Endodermal cell (in vitro differentiated cells): ENCODE results near the gene THSD4. TPM values are rescaled to one million over a fixed set of nuclear protein-coding genes. Genes with fewer than 3 reads are reported as not detected.

Source experiments
- DNase-seq: peaks from one replicate; pipeline ENCODE4 v3.0.0-alpha.2; 2017
- H3K27ac ChIP-seq: 2 replicates; pipeline ENCODE4 v1.5.1; 2013; ENCODE audit warnings: mild to moderate bottlenecking, low read depth, low read length, moderate library complexity
- H3K27me3 ChIP-seq: 2 replicates; pipeline ENCODE4 v1.6.1; 2013; ENCODE audit warnings: mild to moderate bottlenecking, low read length, moderate library complexity; ENCODE audit not compliant: insufficient read depth, control insufficient read depth, poor library complexity, severe bottlenecking
- H3K36me3 ChIP-seq: 2 replicates; pipeline ENCODE4 v1.7.0; 2013; ENCODE audit warnings: mild to moderate bottlenecking, low read length, moderate library complexity; ENCODE audit not compliant: control insufficient read depth, insufficient read depth
- H3K4me1 ChIP-seq: one replicate; pipeline ENCODE4 v1.7.0; 2013; ENCODE audit warnings: low read length; ENCODE audit not compliant: control insufficient read depth, insufficient read depth
- H3K4me3 ChIP-seq: 2 replicates; pipeline ENCODE4 v1.5.1; 2013; ENCODE audit warnings: mild to moderate bottlenecking, low read length, moderate library complexity
- H3K9ac ChIP-seq: 2 replicates; pipeline ENCODE4 v1.6.1; 2013; ENCODE audit warnings: mild to moderate bottlenecking, low read length, moderate library complexity; ENCODE audit not compliant: poor library complexity, severe bottlenecking; ENCODE audit errors: extremely low read depth
- H3K9me3 ChIP-seq: 2 replicates; pipeline ENCODE4 v1.6.1; 2013; ENCODE audit warnings: mild to moderate bottlenecking, low read length, moderate library complexity; ENCODE audit not compliant: control insufficient read depth
- H3K27ac Mint-ChIP-seq: 2 replicates; pipeline ENCODE4 v1.8.0; 2020; ENCODE audit warnings: mixed read lengths
- H3K27me3 Mint-ChIP-seq: 2 replicates; pipeline ENCODE4 v1.8.0; 2021; ENCODE audit warnings: mild to moderate bottlenecking, mixed read lengths; ENCODE audit not compliant: insufficient read depth
- H3K36me3 Mint-ChIP-seq: 2 replicates; pipeline ENCODE4 v1.8.0; 2020; ENCODE audit warnings: low read depth, mixed read lengths
- H3K4me1 Mint-ChIP-seq: 2 replicates; pipeline ENCODE4 v1.8.0; 2020; ENCODE audit warnings: mixed read lengths
- H3K4me3 Mint-ChIP-seq: 2 replicates; pipeline ENCODE4 v1.8.0; 2020; ENCODE audit warnings: mild to moderate bottlenecking, moderate library complexity, mixed read lengths
- H3K9me3 Mint-ChIP-seq: 2 replicates; pipeline ENCODE4 v1.8.0; 2020; ENCODE audit warnings: mild to moderate bottlenecking, mixed read lengths
- WGBS, 2 experiments: methylation state at CpG; one replicate each; pipeline versions ENCODE4 v1.1.5 to v1.1.7; 2013; ENCODE audit warnings: missing lambda C conversion rate in 2 of 2, mixed read lengths in 1 of 2; ENCODE audit not compliant: insufficient coverage in 1 of 2, insufficient read length in 1 of 2; 5-methylcytosine and 5-hydroxymethylcytosine counted together
- total RNA-seq, 2 donors: library from RNA; stranded (reverse); fragmentation: NEBNext Ultra II Directional in 1 of 2; extraction: Animal tissue kit (Norgen Biotek cat#: 25700) in 1 of 2; gene quantifications; 2 replicates in 1 of 2; 3 replicates in 1 of 2; pipeline ENCODE4 v1.2.1, GENCODE V29; 2021
- TF ChIP-seq, protein P1 (sequence below): fragments of 200-600 bp; sonication (generic); conservative IDR thresholded peaks from 2 replicates; pipeline ENCODE4 v1.5.0; 2021; ENCODE audit warnings: antibody characterized with exemption, mild to moderate bottlenecking

Gene THSD4
- total RNA-seq, 2 donors from 2014 or later, result 4.6 to 5.4 TPM

DNA sequence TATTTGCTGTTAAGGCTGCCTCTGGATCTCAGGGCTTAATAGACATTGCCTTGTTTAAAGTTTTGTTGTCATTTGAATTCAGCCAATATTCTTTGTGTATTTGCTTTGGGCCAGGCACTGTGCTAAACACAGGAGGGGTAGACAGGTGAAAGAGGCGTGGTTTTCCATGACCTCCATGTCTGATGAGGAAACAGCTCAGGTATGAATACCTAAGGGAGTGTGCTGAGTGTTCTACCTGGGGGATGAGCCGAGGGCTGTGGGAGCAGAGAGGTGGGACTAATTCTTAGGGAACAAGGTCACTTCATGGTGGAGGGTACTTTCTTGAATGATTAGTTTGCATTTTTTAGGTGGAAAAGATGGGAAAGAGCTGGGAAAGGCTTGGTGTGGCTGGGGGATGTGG, 108.2 kb downstream of the THSD4 start:
- H3K4me1 Mint-ChIP-seq, result peaks cover 15% of the 10 kb centered on the region
- H3K36me3 Mint-ChIP-seq, result no peaks in the 10 kb centered on the region
- DNase-seq, result no peak
- H3K27me3 Mint-ChIP-seq, result no peaks in the 10 kb centered on the region
- TF ChIP-seq, protein P1, sequence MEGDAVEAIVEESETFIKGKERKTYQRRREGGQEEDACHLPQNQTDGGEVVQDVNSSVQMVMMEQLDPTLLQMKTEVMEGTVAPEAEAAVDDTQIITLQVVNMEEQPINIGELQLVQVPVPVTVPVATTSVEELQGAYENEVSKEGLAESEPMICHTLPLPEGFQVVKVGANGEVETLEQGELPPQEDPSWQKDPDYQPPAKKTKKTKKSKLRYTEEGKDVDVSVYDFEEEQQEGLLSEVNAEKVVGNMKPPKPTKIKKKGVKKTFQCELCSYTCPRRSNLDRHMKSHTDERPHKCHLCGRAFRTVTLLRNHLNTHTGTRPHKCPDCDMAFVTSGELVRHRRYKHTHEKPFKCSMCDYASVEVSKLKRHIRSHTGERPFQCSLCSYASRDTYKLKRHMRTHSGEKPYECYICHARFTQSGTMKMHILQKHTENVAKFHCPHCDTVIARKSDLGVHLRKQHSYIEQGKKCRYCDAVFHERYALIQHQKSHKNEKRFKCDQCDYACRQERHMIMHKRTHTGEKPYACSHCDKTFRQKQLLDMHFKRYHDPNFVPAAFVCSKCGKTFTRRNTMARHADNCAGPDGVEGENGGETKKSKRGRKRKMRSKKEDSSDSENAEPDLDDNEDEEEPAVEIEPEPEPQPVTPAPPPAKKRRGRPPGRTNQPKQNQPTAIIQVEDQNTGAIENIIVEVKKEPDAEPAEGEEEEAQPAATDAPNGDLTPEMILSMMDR, result no peak
- Histone ChIP-seq H3K27ac (no peak overlapping the region), H3K4me1 (peaks cover 7% of the 10 kb centered on the region), H3K27me3 (no peaks in the 10 kb centered on the region), H3K9ac (no peak overlapping the region), H3K4me3 (no peak overlapping the region), H3K9me3 (peaks cover 9% of the 10 kb centered on the region), H3K36me3 (no peaks in the 10 kb centered on the region)
- 83 to 91% methylated on average over 2 of the region's 2 CpGs for WGBS, 2 experiments
- H3K9me3 Mint-ChIP-seq, result no peaks in the 10 kb centered on the region
- H3K27ac Mint-ChIP-seq, result no peak overlapping the region
- no peak overlapping the region for H3K4me3 Mint-ChIP-seq

GRCh38 chr15:71224024-71224423, 108.8 kb downstream of the THSD4 start:
- peaks cover 7% of the 10 kb centered on the region for H3K4me1 ChIP-seq
- Mint-ChIP-seq H3K9me3 (no peaks in the 10 kb centered on the region), H3K4me1 (peaks cover 17% of the 10 kb centered on the region), H3K27ac (no peak overlapping the region), H3K27me3 (no peaks in the 10 kb centered on the region), H3K36me3 (no peaks in the 10 kb centered on the region), H3K4me3 (no peak overlapping the region)
- no peaks in the 10 kb centered on the region for H3K27me3 ChIP-seq
- H3K27ac ChIP-seq, result no peak overlapping the region
- H3K9me3 ChIP-seq, result peaks cover 9% of the 10 kb centered on the region
- no peak overlapping the region for H3K9ac ChIP-seq
- no peaks in the 10 kb centered on the region for H3K36me3 ChIP-seq
- 89 to 90% methylated on average over 4 of the region's 4 CpGs for WGBS, 2 experiments
- TF ChIP-seq, protein P1, result no peak
- DNase-seq, result no peak
- no peak overlapping the region for H3K4me3 ChIP-seq

DNA sequence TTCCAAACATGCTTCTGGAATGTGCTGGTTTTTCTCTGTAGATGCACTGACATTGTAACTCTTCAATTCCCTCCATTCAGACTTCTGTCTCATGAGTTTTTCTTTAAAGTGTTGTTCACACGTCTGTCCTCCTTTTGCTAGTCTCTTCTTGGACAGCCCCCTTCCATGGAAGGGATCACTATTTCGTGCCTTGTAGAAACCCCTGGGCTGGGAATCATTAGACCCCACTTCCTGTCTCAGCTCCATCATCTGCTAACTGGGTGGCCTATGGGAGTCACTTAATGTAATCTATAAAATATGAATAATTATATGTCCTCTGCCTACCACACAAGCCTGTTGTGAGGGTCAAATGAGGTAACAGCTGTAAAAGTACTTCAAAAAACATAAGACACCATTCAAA, 110.6 kb downstream of the THSD4 start:
- Histone ChIP-seq H3K4me1 (peaks cover 7% of the 10 kb centered on the region), H3K9ac (no peak overlapping the region), H3K27ac (no peak overlapping the region), H3K9me3 (peaks cover 9% of the 10 kb centered on the region), H3K27me3 (no peaks in the 10 kb centered on the region), H3K36me3 (no peaks in the 10 kb centered on the region), H3K4me3 (no peak overlapping the region)
- no peaks in the 10 kb centered on the region for H3K27me3 Mint-ChIP-seq
- no peak for DNase-seq
- H3K4me1 Mint-ChIP-seq, result peaks cover 17% of the 10 kb centered on the region
- H3K9me3 Mint-ChIP-seq, result no peaks in the 10 kb centered on the region
- TF ChIP-seq, protein P1, result no peak
- 80 to 93% methylated on average over 1 to 2 of the region's 2 CpGs for WGBS, 2 experiments
- no peak overlapping the region for H3K4me3 Mint-ChIP-seq
- H3K36me3 Mint-ChIP-seq, result no peaks in the 10 kb centered on the region
- no peak overlapping the region for H3K27ac Mint-ChIP-seq
